GM18909 (cell line): ENCODE data around the gene PLA2G3.

Experiments used
- ATAC-seq: cut with Tn5 transposase; IDR thresholded peaks from one replicate; pipeline ENCODE4 v1.9.1; 2021; ENCODE audit warnings: mild to moderate bottlenecking; ENCODE audit not compliant: unreplicated experiment, poor library complexity

PLA2G3 gene

DNA sequence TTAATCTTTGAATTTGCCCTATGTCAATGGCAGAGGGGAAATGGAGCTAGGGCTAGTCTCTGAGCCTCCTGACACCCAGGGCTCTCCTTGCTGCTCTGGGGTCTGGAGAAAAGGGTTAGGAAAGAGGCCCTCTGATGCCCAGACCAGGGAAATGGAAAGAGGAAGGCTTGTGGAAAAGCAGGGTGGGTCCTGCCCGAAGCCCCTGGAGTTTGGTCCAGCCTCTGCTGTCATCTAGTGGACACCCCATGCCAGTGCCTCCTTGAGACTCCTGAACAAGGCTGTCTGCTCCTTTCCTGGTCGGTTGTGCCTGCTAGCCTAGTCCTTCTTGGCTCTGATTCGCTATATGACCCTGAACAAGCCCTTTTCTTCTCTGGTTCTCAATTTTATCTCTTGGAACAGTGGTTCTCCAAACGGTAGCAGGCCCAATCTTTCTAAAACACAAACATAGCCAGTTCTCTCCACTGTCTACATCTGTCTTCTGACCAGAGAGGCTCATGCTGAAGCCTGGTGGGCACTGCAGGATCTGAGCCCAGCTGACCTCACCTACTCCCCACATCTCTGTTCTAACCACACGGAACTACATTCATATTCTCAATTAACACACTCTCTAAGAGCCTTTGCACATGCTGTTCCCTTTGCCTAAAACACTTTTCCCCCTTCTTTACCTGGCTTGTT, 8.8 kb upstream of the PLA2G3 start:
- no peak for ATAC-seq

DNA sequence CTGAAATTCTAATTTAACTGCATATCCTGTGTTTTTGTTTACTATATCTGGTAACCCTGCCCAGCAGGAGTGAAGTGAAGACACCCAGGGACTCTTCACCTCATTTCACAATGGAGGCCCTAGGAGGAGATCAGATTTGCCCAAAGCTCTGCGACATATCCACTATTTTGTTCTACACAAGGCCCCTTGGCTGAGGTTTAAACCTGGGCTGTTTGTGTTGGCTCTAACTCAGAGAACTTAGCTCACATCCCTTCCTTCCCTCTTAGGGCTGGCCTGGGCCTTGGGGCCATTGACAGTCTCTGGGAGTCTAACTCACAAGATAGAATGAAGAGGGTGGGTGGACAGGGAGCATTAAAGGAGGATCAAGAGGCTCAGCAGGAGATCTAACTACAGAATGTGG, 8.2 kb upstream of the PLA2G3 start:
- ATAC-seq, result no peak

DNA sequence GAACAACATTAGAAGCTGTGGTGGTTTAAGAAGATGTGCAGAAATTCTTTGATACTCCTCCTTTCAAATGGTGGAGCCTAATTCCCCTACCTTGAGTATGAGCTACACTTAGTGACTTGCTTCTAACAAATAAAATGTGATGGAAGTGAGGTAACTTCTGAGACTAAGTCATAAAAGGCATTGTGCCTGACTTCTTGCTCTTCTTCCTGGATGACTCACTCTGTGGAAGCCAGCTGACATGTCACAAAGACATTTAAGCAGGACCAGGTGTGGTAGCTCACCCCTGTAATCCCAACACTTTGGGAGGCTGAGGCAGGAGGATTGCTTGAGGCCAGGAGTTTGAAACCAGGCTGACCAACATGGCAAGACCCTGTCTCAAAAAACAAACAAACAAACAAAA, 3.9 kb upstream of the PLA2G3 start:
- no peak for ATAC-seq

DNA sequence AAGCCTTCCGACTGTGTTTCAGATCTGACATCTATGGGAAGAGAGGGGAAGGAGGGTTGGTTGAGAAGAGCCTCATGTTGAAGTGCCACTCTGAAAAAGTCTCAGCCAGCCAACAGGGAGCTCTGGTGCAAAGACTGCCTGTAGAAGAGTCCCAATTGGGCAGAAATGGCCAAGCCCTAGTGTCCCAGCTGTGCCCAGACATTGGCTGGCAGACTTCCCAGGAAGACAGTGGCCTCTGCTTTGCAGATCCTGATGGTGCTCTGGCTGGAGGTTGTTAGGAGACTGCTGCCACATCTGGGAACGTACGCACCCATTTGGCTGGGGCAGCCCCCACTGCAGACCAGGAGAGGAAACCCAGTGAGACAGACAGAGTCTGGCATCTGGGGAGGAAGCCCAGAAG, 3.2 kb upstream of the PLA2G3 start:
- ATAC-seq, result no peak

DNA sequence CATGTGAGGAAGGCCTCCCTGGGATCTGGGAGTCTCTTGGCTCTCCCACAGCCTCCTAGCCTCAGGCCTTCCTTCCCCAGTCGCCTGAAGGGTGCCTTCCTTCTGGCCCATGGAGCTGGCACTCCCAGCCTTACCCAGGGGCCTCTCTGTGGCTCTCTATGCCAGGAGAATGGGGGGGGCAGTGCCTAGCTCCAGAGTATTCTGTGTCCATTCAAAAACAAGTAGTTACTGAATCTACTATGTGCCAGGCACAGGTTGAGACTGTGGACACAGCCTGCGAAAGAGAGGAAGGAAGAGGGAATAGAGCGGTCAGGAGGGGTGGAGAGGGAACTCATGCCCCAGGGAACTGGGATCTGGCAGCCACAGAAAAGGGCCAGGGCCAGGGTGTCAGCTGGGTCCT, 2.7 kb upstream of the PLA2G3 start:
- ATAC-seq, result no peak

DNA sequence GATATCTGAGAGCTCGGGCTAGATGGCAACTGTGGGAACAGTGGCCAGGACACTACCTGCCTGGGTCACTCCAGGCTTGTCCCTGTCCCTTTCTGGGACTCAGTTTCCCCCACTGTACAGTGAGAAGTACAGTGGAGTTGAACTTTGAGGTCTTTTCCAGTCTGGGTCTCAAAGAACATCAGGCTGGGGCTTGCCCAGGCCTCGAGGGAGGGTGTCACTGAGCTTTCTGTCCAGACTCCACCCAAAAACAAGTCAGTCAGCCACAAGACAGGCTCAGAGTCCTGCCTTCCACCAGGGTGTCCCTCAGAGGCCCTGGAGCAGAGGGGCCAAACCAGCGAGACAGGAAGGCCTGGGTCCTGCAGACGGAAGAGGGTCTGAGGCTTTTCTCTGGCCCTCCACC, 2.0 kb upstream of the PLA2G3 start:
- ATAC-seq, result no peak

DNA sequence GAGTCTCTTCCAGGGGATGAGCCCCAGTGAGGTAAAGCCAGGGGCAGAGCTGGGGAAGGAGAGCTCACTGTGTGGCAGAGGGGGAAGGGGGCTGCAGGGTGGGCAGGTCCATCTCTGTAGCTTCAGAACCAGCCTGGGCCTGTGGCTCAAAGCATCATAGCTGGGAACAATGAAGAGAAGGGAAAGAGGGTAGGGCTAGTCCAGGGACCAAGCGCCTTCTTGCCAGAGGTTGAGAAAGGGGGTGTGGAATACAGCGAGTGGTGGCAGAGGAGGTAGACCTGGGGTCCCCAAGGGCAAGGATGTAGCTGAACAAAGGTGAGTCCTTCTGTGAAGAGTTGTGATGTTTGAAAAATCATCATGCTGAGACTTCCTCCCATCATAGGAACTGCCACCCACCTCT, 1.2 kb upstream of the PLA2G3 start:
- ATAC-seq, result no peak

DNA sequence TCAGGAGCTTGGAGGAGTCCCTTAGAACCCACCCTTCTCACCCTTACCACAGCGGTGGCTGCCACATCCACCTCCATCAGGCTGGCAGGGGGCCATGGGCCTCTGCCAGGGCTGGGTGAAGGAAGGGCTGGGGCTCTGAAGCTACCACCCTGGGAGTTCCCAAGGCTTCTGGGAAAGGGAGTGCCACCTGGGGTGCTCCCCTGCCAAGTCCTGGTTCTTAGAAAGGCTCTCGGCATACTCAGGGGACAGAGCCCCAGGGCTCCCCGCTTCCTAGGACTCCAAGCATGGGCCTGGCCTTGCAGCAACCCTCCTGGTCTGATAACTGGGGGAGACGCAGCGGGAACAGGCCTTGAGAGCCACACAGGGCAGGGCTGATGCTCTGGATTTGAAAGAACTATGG, 438 bp upstream of the PLA2G3 start:
- no peak for ATAC-seq

DNA sequence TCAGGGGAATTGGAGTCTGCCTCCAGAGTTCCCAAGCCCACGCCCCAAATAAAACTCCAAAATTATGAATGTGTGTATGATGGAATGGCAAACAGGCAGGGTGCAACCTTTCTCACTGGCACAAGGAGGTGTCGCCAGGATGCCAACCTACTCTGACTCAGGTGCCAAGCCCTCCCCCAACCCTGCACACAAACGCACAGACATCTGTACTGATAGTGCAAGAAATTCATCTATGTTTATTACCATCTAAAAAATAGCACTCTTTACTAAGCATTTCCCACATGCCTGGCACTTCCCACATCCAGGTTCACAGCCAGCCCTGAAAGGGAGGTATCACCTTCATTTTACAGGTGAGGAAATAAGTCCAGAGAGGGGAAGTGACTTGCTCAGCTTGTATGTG, 1.2 kb downstream of the PLA2G3 start:
- ATAC-seq, result no peak

DNA sequence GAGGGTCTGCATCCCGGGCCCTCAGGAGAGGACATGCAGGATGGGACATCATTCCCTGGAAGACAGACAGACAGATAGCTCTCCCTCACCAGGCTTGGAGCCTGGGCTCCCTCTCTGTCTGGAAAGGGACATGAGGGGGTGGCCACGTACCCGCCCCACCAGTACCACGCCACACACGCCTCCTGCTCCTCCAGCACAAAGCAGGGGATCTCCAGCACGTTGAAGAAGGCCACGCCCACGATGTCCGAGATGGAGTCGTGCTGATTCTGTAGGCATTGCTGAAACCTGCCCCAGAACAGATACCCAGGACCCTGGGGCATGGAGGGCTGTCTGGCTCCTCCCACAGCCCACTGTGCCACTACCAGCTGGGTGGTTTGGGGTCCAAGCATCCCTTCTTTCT, 2.2 kb downstream of the PLA2G3 start:
- no peak for ATAC-seq

DNA sequence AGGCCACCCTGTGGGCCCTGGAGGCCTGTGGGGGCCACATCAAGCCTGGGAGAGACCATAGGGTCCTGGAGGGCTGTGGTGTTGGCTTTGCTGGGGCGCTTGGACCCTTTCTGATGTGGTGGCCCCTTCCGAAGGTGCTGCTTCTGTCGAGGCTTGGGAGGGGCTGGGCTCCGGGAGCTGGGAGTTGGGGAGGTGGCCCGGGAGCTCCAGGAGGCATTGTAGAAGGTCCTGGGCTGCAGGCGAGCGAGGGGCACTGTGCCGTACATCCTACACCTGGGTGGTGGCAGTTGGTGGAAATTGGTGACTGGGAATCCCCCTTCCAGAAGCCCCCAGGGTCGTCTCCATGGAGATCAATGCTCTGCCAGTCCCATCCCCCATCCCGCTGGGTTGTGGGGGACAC, 2.6 kb downstream of the PLA2G3 start:
- ATAC-seq, result no peak

DNA sequence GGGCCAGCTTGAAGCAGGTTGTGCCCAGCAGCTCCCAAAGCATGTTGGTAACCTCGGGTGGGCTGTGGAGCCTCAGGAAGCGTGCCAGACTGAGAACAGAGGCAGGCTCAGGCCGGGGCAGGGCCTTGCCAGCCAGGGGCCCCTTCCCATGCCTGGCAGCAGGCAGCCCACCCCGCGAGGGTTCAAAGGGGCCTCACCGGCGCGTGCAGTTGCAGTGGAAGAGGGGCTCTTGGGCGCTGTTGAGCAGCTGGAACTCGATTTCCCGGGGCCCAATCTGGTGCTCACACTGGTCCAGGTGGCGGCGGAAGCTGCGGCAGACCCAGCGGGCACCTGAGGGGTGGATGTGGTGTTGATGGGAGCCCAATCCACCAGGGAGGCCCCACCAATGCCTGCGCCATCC, 3.6 kb downstream of the PLA2G3 start:
- no peak for ATAC-seq

DNA sequence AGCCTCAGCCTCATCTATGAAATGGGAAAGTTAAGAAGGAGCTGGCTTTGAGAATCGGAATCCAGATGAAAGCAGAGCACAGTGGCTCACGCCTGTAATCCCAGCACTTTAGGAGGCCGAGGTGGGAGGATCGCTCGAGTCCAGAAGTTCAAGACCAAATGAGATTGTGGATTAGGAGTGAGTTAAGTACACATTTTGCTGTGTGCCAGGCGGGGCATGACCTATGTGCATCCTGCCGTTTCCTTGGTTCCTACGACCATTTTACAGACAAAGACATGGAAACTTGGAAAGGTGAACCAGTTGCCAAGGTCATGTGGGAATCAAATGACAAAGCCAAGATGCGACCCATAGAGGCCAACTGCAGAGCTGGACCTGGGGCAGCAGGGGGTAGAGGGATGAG, 4.2 kb downstream of the PLA2G3 start:
- ATAC-seq, result no peak

DNA sequence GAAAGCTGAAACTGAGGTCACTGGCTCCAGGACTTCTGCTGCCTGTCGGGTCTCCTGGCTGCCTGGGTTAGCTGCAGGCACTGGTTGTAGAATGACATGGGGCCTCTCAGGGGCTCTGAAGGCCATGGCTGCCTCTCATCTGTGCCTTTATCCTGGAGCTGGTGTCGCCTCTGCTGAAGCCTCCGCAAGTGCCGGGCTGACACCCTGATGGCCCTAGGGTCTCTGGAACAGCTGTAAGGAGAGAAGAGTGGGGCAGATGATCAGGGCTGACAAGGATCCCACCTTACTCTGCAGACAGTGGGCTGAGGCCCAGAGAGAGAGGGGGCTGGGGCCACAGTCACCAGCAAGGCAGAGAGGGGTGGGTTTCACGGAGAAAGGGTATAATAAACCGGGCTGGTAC, 4.6 kb downstream of the PLA2G3 start:
- no peak for ATAC-seq

DNA sequence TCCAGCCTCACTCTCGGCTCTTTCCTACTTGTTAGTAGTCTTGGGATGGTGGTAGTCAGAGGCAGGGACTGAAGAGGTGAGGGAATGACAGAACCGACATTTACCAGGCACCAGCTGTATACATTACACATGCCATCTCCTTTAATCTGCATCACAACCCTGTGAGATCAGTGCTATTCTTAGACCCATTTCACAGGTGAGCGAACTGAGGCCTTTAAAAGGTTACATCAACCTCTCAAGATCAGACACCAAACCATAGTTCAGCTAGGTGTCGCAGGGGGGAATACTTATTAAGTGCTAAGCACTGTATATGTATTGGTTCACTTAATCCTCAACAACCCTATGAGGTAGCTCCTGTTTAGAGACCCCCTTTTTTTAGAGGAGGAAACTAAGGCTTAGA, 5.6 kb downstream of the PLA2G3 start:
- ATAC-seq, result no peak

DNA sequence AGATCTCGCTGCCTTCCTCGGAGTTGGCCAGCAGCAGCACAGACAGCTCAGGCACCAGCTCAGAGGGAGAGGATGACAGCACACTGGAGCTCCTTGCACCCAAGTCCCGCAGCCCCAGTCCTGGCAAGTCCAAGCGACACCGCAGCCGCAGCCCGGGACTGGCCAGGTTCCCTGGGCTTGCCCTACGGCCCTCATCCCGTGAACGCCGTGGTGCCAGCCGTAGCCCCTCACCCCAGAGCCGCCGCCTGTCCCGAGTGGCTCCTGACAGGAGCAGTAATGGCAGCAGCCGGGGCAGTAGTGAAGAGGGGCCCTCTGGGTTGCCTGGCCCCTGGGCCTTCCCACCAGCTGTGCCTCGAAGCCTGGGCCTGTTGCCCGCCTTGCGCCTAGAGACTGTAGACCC, 6.4 kb downstream of the PLA2G3 start:
- ATAC-seq, result no peak

DNA sequence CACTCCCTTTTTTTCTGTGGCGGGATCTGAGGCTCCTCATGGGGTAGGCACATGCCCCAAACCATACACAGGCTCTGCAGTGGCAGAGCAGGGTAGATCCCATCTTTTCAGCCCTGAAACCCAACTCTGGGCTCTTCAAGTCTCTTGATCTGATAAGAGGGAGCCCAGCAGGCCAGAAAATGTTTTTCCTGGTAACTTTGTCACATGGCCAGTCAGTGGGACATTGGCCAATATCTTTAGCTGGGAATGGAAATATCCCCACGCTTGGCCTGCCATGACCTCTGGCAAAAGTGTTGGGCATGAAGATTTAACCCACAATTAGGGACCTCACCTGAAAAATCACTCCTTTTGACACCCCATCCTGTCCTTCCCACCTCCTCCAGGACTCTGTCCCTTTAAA, 9.4 kb downstream of the PLA2G3 start:
- no peak for ATAC-seq

DNA sequence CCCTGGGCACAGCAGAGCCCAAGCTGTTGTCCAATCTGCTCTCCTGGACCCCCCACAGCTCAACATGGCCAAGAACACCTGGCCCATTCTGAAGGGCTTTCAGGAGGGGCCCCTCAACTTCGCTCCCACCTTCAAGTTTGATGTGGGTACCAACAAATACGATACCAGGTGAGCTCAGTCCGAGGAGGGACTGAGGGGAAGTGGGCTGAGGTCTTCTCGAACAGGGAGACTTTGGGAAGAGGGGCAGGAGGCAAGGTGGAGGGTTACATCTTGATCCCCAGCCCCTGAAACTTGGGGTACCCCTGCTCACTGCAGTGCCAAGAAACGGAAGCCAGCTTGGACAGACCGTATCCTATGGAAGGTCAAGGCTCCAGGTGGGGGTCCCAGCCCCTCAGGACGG, 12.2 kb downstream of the PLA2G3 start:
- ATAC-seq, result no peak

DNA sequence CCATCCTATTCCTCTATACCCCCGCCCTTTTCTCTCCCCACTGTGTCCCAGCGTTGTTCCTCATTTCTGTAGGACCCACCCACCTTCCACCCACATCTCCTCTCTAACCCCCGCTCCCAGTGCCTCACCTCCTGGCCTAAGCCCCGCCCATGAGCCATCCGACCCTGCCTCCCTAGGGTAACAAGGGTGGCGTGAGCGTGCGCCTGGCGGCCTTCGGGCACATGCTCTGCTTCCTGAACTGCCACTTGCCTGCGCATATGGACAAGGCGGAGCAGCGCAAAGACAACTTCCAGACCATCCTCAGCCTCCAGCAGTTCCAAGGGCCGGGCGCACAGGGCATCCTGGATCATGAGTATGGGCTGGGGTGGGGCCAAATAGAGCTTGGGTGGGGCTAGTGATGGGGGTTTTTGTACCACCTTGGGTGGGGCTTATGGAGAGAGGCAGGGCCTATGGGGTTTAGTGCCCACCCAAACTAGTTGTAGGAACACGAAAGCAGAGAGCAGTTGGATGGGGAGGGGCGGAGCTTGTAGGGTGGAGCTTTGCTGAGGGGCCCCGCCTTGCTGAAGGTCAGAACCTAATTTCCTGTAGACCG, 13.0 kb downstream of the PLA2G3 start:
- no peak for ATAC-seq

DNA sequence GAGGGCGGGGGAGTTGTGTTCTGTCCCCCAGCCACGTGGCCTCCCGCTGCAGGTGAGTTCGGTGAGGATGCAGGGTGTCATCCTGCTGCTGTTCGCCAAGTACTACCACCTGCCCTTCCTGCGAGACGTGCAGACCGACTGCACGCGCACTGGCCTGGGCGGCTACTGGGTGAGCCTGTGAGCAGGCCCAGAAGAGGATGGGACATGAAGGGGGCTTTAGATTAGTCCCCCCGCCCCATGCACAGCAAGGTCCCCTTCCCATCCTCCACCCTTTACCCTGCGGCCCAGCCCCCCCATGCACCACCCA, 13.5 kb downstream of the PLA2G3 start:
- no peak for ATAC-seq

DNA sequence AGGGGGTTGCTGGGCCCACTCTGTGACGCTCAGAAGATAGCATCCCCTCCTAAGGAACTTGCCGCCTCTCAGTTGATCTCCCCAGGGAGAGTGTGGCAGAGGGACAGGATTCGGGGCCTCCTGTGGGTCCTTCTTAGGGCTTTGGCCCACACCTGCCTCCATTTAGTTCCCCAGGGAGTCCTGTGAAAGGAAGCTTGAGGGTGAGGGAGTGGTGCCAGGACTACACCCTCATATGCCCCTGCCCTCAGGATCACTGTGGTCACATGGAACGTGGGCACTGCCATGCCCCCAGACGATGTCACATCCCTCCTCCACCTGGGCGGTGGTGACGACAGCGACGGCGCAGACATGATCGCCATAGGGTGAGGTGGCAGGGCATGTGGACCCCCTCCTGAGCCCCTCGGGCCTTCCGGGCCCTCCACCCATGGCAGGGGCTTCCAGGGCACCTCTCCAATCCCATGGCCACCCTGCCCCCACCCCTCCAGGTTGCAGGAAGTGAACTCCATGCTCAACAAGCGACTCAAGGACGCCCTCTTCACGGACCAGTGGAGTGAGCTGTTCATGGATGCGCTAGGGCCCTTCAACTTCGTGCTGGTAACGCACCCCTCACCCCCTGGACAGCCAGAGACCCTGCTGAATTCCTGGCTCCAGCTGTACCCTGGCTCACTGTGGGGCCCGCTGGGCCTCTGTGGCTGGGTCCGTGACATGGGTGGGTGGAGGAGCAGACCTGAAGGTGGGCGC, 14.0 kb downstream of the PLA2G3 start:
- no peak for ATAC-seq

DNA sequence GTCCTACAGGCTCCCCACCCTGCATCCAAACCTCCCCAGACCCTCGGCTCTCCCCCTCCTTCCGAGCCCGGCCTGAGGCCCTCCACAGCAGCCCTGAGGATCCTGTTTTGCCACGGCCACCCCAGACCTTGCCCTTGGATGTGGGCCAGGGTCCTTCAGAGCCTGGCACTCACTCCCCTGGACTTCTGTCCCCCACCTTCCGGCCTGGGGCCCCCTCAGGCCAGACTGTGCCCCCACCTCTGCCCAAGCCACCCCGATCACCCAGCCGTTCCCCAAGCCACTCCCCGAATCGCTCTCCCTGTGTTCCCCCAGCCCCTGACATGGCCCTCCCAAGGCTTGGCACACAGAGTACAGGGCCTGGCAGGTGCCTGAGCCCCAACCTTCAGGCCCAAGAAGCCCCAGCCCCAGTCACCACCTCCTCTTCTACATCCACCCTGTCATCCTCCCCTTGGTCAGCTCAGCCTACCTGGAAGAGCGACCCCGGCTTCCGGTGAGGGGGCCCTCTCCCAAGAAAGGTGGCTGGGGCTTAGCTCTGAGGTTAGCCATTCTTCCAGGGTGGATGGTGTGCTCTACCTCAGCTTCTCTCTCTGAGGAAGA, 14.7 kb downstream of the PLA2G3 start:
- ATAC-seq, result no peak
